Activated gamma-delta T cell treated with anti-CD3 and anti-CD28 coated beads, Interleukin-2, amount 50 U/mL, for 16 hours (primary cell): ENCODE measurements around the gene BPIFB1.

Experiments used
- DNase-seq: peaks from one replicate; pipeline ENCODE4 v3.0.0-alpha.2; 2020; ENCODE audit warnings: low read depth

The BPIFB1 gene

GRCh38 chr20:33296206-33296605, 13.2 kb downstream of the BPIFB1 start:
- no peak for DNase-seq

- DNase-seq = no peak
Observed at GRCh38 chr20:33298391-33298790, 15.4 kb downstream of the BPIFB1 start.

DNA sequence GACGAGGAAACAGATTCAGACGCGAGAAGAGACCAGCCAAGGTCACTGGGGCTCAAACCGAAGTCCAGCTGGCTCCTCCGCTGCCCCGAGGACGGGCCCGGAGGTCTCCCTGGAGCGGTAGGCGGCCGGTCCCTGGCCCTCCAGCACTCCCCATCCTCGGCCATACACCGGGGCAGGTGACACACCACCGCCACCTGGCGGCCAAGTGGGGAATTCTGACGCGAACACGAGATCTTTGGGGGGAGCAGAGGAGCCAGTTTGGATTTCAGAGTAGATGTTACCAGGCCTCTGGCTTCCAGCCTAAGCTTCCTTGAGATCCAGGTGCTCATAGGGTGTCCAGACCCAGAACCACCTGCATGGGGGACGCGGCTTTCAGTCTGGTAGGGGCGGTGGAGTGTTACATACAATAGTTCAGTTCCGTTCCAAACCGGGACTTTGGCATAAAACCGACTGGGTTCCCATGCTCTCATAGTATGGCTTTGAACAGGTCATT, 16.1 kb downstream of the BPIFB1 start:
- peak; percentile 57 for DNase-seq

DNA sequence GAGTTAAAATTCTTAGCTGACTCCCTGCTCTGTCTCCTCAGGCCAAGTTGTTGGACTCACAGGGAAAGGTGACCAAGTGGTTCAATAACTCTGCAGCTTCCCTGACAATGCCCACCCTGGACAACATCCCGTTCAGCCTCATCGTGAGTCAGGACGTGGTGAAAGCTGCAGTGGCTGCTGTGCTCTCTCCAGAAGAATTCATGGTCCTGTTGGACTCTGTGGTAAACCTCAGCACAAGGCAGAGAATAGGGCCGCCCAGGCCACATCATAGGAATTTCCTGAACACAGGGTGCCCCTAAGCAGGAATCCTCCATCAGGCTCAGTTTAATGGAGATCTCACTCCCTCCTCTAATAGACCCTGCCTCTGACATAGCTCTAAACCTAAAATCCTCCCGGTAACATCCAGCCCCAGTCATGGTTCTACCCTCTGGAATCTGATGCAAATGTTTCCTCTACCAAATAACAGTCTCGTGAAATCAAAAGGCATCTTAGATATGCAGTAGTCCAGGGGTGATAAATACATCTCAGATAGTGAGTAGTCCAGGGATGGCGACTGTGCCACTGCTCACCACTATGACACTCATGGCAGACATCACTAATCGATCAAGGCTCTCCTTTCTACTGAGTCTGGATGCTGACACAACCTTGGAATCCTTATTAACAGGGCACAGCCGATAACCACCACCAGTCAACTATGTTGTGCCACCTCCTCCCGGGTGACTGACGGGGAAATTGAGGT, 18.3 kb downstream of the BPIFB1 start:
- no peak for DNase-seq

- no peak for DNase-seq
Observed at GRCh38 chr20:33303595-33303994, 20.6 kb downstream of the BPIFB1 start.

GRCh38 chr20:33304046-33304445, 21.0 kb downstream of the BPIFB1 start:
- DNase-seq = no peak

DNA sequence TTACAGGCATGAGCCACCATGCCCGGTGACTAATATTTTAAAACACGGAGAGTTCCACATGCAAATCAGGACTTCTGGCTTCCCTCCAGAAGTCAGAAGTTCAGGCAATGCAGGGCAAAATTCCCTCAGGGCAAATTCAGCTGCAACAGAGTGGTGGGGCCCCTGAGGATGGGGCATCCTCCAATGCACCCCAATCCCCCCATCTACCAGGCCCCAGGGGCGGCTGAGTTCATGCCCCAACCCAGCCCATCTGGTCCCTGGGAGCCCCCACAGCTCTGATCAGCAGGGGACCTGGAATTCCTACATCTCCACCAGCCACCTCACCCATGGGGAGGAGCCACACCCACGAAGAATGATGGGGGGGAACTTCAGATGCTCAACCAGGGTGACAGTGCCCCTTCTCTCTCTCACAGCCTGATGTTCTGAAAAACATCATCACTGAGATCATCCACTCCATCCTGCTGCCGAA, 22.6 kb downstream of the BPIFB1 start:
- DNase-seq = no peak

DNA sequence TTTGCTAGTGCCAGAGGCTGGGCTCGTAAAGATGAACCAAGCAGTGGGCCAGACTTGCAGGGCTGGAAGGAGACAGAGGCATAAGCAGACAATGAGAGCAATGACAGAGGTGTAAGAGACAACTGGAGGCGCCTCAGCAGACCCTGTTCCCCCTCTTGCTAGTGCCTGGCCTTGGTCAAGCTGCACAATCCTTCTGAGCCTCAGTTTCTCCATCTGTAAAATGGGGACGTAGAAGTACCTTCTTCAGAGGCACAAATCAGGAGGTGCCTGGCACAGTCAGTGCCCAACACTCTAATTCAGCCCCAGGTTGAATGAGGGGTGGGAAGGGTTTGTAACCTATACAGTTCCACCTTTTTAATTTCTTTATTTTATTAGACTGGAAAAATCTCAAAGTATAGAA, 23.2 kb downstream of the BPIFB1 start:
- DNase-seq = no peak

DNA sequence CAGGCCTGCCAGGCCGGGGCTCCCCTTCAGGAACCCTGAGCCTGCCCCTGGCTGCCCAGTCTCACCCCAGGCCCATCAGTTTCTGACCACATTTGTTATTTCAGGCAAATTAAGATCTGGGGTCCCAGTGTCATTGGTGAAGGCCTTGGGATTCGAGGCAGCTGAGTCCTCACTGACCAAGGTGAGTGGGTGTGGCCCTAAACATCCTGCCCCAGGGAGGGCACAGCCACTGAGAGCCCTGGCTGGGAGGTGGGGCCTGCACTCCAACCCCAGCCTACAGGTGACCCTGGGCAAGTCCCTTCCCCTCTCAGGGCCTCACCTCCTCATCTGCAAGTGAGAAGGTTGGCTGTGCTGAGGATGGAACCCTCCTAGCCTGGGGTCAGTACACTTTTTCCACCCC, 23.8 kb downstream of the BPIFB1 start:
- no peak for DNase-seq

- no peak for DNase-seq
Observed at GRCh38 chr20:33308668-33309067, 25.7 kb downstream of the BPIFB1 start.

GRCh38 chr20:33309631-33310030, 26.6 kb downstream of the BPIFB1 start:
- DNase-seq = no peak

DNA sequence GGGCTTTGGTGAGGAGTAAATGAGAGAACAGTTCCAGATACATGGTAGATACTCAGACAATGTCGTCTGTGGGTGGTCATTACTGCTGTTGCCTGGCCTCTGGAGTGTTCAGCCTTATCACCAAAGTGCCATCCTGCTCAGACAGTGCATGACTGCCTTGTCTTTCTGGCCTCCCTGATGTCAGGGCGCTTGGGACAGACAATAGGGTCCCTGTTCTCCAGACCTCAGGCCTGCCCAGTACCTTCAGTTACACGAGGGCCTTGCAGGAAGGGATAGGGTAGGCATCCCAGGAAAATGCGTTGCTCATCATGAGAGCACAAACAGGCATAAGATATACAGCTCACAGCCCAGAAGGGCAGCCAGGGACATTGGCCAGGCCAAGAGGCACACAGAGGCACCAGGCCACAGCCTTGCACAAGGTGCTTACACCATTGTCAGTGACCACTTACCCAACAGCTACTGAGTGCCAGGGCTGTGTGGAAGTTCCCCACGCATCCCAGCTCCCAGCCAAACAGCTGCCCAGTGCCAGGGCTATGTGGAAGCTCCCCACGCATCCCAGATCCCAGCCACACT, 27.4 kb downstream of the BPIFB1 start:
- no peak for DNase-seq

DNA sequence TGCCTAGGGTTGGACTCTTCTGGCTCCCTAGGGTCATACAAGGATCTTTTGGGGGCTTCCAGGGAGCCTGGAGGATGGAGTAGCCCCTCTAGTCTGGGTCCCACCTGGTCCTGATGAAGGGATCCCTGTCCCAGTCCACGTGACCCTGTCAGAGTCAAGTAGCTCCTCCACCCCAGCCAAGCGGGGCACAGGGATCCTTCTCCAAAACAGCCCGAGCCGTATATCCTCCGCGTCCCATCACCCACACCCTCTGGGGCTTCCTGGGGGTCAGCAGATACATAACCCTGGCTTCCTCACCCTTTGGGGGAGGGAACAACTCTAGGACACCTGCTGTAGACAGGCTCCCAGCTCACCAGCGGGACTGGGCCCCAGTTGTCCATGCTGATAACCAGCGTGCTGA, 28.0 kb downstream of the BPIFB1 start:
- no peak for DNase-seq

DNA sequence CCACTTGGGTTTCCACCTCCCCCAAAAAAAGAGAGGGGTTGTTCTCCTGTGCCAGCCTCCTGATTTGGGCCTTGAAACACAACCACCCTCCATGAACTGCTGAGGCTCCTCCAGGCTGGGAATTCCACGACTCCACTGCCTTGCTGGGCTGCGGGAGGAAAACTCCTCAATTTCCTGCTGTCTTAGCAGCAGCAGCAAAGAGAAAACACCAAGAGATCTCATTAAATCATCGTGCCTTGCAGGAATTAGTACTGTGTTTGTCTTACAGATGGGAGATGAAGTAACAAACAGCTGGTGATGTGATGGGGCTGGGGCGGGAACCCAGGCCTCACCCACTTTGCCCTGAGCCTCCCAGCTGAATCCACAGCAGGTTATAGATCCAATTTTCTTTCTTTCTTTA, 29.0 kb downstream of the BPIFB1 start:
- DNase-seq = no peak

DNA sequence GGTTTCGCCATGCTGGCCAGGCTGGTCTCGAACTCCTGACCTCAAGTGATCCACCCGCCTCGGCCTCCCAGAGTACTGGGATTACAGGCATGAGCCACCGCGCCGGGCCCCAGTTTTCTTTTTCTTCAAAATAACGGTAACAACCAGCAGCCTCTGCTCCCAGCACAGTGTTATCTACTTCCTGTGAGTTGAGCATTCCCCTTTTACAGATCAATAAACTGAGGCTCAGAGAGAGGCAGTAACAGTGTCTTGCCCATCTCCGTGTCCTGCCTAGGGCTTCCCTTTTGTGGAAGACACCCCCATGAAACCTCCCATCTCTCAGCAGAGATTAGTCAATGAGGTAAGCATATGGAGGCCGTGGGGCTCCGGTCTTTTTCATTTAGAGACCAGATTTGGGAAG, 29.6 kb downstream of the BPIFB1 start:
- DNase-seq = no peak

DNA sequence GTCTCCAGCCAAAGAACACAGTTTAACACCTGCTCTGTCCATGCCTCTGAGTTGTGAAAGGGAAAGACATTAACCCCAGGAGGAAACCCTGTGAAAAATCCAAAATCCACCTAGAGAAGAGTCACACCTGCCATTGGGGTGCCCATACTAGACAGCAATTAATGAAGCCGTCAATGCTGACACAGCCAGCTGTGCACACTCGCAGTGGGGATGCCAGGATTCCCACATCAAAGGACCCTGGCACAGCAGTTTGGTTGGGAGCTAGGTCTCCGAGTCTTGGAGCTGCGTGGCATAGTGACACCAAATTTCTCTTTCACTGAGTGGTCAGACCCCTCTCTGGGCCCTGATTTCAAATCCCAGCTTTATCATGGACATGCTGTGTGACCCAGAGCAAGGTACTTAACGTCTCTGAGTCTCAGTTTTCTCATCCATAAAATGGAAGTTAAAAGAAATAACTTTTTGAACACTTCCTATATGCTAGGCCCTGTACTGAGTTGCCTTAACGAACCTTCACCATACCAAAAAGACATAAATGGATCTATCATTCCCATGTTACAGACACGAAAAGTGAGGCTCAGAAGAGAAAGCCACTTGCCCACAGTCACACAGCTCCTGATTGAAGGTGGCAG, 30.8 kb downstream of the BPIFB1 start:
- no peak for DNase-seq

DNA sequence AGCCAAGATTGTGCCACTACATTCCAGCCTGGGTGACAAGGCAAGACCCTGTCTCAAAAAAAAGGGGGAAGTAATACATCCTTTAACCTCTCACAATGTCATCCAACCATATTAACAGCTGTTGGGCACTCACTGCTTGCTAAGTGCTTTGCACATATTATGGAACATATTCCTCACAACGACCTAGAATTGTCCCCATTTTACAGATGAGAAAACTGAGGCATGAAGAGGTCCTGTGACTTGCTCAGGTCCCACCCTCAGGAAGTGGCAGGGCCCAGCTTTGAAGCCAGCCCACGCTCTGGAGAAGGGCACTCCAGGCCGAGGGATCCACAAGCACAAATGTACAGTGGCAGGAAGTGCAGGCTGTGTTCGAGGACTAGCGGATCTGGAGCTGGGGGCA, 33.3 kb downstream of the BPIFB1 start:
- DNase-seq = no peak

DNA sequence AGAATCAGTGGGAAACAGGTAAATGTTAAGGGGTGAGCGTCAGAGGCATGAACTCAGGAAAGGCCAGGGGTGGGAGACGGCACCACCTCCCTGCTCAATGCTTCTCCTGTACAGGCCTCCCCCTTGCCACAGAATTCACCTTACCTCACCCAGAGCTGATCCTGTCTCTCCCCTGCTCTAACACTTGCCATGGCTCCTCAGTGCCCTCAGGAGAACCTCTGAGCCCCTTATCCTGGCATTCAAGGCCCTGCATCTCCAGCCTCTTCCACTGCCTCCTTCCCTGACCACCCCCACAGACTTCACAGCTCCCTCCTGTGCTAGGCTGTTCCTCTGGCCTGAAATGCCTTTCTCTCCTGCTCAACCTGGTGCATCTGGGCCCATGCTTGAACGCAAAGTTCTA, 33.9 kb downstream of the BPIFB1 start:
- DNase-seq = no peak

GRCh38 chr20:33317424-33318095, 34.5 kb downstream of the BPIFB1 start:
- DNase-seq = no peak

DNA sequence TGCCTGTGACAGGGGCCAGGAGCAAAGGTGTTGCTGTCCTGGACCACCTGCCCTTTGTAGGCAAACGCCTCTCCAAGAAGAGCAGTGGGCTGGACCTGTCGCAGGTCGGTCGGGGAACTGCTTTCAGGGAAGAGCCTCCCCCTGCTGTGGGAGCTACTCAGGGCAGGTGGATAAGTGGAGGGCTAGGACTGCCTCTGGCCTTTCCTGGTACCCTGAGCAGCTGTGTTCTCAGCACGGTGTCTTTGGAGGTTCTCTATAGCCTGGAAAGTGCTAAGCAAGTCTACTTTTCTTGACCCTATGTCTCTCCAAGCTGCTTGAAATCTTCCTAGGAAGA, 35.0 kb downstream of the BPIFB1 start:
- DNase-seq = no peak

DNA sequence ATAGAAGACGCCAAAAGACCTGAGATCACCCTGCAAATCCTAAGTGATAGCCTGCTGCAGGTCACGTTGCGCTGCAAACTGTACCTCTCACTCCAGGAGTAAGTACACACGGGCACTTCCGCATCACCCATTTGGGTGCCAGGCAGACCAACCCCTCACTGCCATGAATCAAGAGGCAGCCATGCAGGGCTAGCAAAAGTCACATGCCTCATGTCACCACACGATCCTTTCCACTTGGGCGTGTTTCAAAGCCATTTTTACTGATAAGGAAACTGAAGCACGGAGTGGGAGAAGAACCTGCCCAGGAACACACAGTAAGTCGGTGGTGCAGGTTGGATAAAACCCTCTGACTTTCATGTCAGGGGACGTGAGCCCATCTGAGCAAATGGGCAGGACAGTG, 37.0 kb downstream of the BPIFB1 start:
- no peak for DNase-seq

DNA sequence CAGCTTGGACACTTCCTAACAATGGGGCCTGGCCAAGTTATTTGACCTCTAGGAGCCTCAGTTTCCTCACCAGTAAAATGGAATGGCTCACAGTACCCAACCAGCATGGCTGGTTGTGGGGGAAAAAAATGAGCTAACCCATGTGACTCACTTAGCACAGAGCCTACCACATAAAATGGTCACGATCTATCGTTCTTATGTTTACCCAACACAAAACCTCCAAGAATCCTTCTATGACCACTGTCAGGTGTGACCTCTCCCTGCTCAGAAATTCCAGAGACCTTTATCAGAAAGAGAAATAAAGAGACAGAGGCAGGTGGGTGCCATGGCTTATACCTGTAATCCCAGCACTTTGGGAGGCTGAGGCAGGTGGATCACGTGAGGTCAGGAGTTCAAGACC, 39.4 kb downstream of the BPIFB1 start:
- DNase-seq = no peak

GRCh38 chr20:33323236-33323635, 40.2 kb downstream of the BPIFB1 start:
- DNase-seq = no peak
